Ureter (tissue), 1 donor: ENCODE results near the gene SPN. TPM values are rescaled to one million over a fixed set of nuclear protein-coding genes. Genes with fewer than 3 reads are reported as not detected.
A peak's percentile ranks its signal among the peaks of the same experiment; 100 is the strongest.
"Not testable (repeated sequence)": the region's sequence is repeated elsewhere in the genome, so short reads cannot be mapped to it uniquely, and the experiment has no call there.

Experiments
- DNase-seq: peaks from one replicate; pipeline ENCODE4 v3.0.0-alpha.2; 2020; ENCODE audit warnings: low spot score
- total RNA-seq: library from RNA; stranded (reverse); gene quantifications from one replicate; pipeline ENCODE4 v1.2.4, GENCODE V29; 2023
- donor health status: DM: yes; HTN: yes; CAD: no.

SPN gene
- total RNA-seq, 1 donor from 2014 or later: 4.2 TPM

- no peak for DNase-seq
Measured at GRCh38 chr16:29676989-29677785, 14.1 kb downstream of the SPN start.

DNA sequence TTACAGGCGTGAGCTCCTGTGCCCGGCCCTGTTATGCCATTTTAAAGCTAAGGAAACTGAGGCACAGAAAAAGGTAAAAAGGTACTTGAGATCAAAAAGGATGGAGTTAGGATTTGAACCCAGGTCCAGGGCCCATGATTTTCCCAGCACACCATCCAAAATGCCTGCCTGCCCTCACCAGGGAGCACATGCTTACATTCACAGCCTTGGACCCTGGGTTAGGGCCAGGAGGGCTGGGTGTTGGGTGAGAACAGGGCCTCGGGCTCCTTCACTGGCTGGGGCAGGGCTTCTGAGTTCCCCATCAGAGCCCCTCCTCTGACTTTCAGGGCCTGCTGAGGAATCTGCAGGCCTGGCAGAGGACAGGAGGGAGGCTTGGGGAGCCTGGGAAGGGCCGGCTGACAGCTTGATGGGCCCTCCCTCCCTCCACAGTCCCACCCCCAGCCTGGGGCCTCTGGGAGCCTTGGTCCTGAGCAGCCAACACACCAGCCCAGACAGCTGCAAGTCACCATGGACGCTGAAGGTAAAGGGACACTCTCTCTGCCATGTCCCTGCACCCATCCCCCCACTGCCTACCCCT, 15.7 kb downstream of the SPN start, which contains the start of gene QPRT:
Gene QPRT, plus strand, starts transcription at position 490 of the 577 bp plus-strand sequence. Its CDS starts 18 bp downstream, at position 508.
- no peak for DNase-seq

- DNase-seq: no peak
Measured at GRCh38 chr16:29680180-29680598, 17.1 kb downstream of the SPN start.

DNA sequence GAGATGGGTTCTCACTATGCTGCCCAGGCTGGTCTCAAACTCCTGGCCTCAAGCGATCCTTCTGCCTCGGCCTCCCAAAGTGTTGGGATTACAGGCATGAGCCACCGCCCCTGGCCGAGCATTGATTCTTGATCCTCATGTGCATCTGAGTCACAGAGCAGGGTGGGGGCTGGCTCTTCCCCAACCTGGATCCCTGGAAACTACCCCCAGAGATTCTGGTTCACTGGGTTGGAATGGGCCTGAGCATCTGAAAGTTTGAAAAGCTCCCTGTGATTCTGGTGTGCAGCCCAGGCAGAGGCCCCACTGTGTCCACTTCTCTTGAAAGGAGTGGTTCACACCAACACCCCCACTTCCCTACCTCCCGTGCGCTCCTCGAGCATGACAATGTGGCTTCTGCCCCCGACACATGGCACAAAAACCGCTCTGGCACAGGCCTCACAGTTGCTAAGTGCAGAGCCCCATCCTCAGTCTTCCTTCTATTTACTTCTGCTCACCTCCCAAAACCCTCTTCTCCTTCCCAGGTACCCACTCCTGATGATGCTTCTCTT, 20.6 kb downstream of the SPN start:
- DNase-seq: no peak

DNA sequence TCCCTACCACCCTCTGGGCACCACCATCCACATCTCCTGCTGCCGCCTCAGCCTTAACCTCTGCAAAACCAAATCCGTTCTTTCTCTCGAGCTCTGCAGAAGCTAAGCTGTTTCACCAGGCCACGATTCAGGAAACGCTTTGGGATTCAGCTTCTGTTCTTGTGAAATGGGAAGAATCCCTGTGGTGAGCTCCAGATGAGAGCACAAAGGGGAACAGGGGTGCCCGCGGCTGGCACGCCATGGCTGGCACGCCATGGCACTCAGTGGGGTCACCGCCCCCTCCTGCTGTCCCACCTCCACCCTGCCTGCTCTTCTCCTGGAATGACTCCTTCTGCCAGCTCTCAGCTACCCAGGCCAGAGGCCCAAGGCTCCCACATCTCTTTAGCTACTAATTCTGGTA, 21.6 kb downstream of the SPN start:
- DNase-seq: no peak

DNA sequence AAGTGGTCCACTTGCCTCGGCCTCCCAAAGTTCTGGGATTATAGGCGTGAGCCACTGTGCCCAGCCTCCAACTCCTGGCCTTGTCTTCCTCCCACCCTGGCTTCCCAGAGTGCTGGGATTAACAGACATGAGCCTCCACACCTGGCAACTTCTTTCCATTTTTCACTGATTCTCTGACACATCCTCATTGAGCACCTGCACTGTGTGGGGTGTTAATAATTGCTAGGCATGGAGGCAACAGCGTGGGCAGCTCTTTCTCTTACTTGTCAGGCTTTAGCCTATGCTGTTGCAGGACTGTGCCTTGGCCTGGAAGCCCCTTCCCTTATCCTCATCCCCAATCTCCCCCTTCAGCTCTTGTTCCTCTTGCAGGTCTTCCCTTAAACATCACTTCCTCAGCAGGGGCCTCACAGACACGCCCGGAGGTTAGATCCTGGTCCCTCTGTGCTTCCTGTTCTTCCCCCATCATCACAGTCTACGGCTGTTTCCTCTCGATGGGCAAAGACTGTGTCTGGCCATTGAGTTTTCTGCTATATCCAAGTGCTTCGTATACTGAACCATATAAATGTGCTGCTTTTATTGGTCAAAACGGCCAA, 23.8 kb downstream of the SPN start:
- DNase-seq: no peak

DNA sequence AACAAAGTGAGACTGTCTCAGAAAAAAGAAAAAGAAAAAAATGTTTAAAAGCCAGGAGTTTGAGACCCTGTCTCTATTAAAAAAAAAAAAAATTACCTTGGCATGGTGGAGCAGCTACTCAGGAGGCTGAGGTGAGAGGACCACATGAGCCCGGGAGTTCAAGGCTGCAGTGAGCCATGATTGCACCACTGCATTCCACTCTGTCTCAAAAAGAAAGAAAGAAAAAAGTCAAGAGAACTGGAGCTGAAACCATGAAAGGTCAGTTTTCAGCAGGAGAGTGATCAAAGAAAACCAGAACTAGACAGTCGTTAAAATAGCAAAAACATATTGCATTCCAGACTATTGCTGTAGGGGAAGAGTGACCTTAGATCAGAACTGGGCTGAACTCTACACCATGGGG, 24.7 kb downstream of the SPN start:
- DNase-seq: no peak

- DNase-seq: no peak
Measured at GRCh38 chr16:29688172-29688571, 25.1 kb downstream of the SPN start.

- not testable (repeated sequence) for DNase-seq
Measured at GRCh38 chr16:29689490-29690351, 26.7 kb downstream of the SPN start.

- not testable (repeated sequence) for DNase-seq
Measured at GRCh38 chr16:29692606-29693005, 29.6 kb downstream of the SPN start.

GRCh38 chr16:29694384-29695195, 31.5 kb downstream of the SPN start:
- no peak for DNase-seq

GRCh38 chr16:29695675-29696074, 32.6 kb downstream of the SPN start:
- not testable (repeated sequence) for DNase-seq

GRCh38 chr16:29696881-29697331, 33.9 kb downstream of the SPN start:
- DNase-seq: no peak

DNA sequence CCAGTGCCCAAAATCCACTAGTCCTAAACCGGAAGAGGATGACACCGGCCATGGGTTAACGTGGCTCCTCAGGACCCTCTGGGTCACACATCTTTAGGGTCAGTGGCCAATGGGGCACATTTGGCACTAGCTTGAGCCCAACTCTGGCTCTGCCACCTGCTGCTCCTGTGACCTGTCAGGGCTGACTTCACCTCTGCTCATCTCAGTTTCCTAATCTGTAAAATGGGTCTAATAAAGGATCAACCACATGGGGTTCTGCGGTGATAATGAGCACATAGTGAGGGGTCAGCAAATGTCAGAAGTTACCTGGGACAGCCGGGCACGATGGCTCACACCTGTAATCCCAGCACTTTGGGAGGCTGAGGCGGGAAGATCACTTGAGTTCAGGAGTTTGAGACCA, 34.3 kb downstream of the SPN start:
- DNase-seq: no peak

- no peak for DNase-seq
Measured at GRCh38 chr16:29698042-29698441, 35.0 kb downstream of the SPN start.

GRCh38 chr16:29698484-29699323, 35.7 kb downstream of the SPN start:
- no peak for DNase-seq

GRCh38 chr16:29699324-29700219, 36.5 kb downstream of the SPN start:
- no peak for DNase-seq

GRCh38 chr16:29700253-29700987, 37.4 kb downstream of the SPN start:
- DNase-seq: peak; percentile 80
